CMK (cell line): ENCODE measurements around the gene YAP1.
"Not testable (repeated sequence)": the region's sequence is repeated elsewhere in the genome, so short reads cannot be mapped to it uniquely, and the experiment has no call there.

Experiments
- DNase-seq: peaks from one replicate; pipeline ENCODE4 v3.0.0-alpha.2; 2010; ENCODE audit warnings: low read depth

The YAP1 gene

DNA sequence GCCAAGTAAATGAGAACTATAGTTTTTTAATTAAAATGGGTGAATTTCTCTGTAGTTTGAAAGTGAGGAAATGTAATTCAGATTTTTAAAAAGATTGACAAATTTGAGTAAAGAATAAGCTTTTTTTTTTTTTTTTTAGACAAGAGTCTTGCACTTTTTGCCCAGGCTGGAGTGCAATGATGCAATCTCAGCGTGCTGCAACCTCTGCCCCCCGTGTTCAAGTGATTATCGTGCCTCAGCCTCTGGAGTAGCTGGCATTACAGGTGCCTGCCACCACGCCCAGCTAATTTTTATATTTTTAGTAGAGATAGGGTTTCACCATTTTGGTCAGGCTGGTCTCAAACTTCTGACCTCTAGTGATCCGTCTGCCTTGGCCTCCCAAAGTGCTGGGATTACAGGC lies 90.1 kb downstream of the YAP1 start:
- DNase-seq, result not testable (repeated sequence)

DNA sequence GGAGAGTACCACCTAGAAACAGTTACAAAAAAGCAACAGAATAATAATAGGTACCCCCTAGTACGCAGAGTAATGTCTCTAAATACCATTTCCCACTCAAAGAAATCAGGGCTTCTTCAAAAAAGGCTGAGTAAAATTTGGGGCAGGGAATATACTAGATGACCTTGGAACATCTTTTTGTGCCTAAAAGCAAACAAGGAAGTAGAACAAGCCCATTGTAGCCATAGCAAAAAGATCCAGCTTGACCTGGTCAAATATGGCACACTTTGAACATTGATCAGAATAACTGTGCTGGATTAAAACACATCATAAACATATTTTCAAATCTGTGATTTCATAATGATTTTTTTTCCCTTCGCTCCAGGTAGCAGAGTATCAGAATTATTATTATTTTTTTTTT lies 91.5 kb downstream of the YAP1 start:
- DNase-seq, result no peak

- DNase-seq, result no peak
Observed at GRCh38 chr11:102202972-102203371, 92.7 kb downstream of the YAP1 start.

GRCh38 chr11:102204174-102204573 lies 93.9 kb downstream of the YAP1 start:
- no peak for DNase-seq

DNA sequence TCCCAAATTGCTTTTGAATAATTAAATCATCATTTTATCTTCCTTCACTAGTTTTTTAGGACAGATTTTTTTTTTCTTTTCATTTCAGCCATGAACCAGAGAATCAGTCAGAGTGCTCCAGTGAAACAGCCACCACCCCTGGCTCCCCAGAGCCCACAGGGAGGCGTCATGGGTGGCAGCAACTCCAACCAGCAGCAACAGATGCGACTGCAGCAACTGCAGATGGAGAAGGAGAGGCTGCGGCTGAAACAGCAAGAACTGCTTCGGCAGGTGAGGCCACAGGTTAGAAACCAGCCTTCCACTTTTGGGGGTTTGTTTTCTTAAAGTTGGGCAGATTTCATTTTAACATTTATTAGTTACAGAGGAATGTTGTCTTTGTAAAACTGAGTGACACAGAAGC lies 95.6 kb downstream of the YAP1 start:
- DNase-seq, result no peak

- no peak for DNase-seq
Observed at GRCh38 chr11:102208835-102209234, 98.6 kb downstream of the YAP1 start.

DNA sequence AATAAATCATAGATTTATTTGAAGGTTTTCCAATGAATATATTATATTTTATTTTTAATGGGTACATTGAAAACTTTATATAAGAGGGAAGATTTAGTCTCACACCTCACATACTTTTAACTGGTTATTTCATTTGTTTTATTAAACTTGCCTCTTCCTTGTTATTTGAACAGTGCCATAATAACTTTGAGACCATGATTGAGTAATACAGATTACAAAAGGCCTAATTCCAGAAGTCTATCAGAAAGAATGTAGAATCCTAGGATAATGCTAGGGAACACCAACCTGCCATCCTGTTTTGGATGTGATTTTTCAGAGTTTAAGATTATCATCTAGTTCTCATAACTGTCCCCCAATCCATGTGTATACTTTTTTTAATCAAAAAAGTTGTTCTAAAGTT lies 104.4 kb downstream of the YAP1 start:
- DNase-seq, result no peak

DNA sequence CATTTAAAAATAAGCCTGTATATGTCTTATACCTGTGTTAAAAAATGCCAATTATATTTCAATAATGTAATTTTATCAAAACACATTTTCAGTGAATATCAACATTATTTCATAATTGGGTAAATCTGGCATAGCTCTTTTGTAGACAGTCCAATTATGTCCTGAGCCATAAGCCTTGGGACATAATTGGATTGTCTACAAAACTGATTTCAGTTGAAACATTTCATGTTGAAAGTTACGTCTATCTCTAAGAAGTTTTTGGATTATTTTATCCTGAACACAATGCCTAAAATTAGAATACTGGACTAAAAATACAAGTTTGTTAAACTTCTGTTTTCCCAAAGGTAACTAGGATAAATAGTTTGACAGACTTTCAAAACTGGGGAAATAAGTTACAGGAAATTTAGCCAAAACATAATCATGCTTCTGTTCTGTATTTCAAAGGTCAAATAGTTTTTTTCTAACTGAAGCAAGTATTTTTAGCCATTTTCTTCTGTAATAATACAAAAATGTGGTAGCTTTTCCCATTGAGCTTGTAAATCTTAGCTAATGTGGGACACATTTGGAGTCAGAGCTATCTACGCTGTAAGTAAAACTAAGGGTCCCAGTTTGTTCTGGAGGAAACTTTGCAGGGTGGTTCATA lies 106.3 kb downstream of the YAP1 start:
- no peak for DNase-seq

DNA sequence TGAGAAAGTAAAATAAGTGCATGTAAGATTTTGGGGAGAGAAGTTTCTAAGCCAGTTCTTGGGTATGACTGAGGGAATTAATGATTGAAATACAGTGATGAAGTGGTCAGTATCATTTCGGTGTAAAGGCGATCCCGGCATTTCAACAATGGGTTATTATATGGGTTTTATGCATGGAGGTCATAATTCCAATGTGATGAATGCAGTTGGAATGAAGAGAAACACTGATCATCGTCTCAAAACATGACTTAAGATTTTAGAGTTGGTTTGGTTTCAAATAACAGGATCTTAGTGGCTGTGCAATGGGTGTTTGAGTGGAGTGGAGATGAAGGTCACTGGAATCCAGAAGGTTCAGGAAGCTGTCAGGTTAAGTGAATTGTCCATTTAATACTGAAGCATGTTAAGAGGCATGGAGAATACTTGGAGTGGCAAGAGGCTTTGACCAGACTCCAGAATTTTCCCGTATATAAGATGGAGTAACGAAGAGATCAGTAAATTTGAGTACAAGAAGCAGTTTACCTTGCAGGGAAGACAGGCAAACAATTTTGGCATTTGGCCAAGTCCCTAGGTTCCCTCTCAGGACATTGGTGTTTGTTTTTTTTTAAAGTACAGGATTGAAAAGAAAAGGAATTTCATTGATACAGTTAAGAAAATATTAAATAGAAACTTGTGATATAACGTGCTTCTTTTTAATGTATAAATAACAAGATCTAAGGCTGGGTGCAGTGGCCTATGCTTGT lies 110.7 kb downstream of the YAP1 start:
- no peak for DNase-seq

GRCh38 chr11:102223859-102224258 lies 113.6 kb downstream of the YAP1 start:
- no peak for DNase-seq

DNA sequence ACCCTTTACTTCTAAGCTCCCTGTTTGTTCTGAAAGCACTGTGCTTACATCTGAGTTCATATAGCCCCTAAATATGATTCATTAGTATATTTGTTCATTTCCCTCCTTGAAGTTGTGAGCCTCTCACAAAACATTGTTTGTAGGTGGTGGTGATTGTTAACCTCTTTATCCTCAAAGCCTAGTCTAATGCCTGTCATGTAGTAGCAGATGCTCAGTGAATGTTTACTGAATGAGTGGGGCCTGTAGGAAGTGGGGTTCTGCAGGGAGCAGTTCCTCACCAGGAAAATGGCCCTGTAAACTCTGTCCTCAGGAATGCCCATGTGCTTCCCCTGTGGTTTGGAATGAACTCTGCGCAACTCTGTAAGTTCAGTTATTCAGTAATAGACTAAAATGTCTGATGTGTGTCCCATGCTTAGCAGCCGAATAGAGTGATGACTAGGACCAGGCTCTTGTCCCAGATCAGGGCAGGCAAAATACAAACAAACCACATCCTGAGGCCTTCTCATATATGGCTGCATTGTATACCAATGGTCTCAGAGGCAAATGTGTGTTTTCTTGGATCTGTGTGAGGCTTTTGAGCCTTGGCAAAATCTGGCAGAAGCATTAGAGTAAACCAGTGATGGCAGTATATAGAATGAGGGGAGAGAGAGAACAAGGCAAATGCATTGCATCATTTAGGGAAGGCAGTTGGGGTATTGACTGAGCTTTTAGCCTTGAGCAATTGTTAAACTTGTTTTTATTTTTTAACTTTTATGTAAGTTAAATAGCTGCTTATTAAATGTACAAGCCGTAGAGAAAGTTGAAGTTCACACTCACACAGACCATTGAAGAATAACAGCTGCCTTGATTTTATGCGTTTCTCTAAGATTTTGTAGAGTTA lies 115.7 kb downstream of the YAP1 start:
- no peak for DNase-seq

- DNase-seq, result no peak
Observed at GRCh38 chr11:102226702-102227490, 116.6 kb downstream of the YAP1 start.

DNA sequence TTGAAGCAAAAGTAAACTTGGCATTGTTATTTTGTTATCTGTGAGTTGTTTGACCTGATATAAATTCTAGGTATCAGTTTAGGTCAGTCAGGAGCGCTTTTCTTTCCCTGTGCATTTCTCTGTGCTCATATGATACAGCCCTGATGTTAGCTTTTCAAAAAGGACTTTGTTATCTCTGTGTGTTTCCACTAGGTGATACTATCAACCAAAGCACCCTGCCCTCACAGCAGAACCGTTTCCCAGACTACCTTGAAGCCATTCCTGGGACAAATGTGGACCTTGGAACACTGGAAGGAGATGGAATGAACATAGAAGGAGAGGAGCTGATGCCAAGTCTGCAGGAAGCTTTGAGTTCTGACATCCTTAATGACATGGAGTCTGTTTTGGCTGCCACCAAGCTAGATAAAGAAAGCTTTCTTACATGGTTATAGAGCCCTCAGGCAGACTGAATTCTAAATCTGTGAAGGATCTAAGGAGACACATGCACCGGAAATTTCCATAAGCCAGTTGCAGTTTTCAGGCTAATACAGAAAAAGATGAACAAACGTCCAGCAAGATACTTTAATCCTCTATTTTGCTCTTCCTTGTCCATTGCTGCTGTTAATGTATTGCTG lies 119.4 kb downstream of the YAP1 start:
- no peak for DNase-seq

GRCh38 chr11:102230186-102230585 lies 119.9 kb downstream of the YAP1 start:
- no peak for DNase-seq

DNA sequence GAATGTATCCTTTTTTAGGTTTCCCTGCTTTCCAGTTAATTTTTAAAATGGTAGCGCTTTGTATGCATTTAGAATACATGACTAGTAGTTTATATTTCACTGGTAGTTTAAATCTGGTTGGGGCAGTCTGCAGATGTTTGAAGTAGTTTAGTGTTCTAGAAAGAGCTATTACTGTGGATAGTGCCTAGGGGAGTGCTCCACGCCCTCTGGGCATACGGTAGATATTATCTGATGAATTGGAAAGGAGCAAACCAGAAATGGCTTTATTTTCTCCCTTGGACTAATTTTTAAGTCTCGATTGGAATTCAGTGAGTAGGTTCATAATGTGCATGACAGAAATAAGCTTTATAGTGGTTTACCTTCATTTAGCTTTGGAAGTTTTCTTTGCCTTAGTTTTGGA lies 120.7 kb downstream of the YAP1 start:
- no peak for DNase-seq

DNA sequence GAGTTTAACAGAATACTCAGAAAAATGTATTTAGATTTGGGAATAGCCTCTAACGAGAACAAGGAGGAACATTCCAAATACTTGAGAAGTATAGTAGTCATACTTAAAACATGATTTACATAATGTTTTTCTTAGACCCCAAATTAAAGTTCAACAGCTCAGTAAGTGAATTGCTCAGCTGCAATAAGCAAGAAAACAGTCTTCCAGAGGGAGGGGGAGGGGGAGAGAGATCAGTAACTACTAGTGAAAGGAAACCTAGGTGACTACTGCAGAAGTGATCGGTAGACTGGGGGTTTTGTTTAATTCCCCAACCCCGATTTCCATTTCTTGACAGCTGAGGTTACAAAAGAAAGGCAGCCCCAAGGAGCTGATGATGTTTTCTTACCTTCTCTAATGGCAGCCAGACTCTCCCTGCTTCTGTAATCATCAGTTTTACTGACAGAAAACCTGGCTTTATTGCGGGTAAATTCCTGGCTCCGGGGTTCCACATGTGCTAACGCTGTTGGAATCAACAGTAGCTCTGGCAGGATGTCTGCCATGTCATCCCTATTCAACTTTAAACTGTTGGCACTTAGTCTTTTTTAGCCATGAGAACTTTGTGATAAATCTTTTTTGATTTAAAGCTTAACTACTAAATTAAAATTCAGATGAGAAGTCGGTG lies 124.7 kb downstream of the YAP1 start:
- no peak for DNase-seq

DNA sequence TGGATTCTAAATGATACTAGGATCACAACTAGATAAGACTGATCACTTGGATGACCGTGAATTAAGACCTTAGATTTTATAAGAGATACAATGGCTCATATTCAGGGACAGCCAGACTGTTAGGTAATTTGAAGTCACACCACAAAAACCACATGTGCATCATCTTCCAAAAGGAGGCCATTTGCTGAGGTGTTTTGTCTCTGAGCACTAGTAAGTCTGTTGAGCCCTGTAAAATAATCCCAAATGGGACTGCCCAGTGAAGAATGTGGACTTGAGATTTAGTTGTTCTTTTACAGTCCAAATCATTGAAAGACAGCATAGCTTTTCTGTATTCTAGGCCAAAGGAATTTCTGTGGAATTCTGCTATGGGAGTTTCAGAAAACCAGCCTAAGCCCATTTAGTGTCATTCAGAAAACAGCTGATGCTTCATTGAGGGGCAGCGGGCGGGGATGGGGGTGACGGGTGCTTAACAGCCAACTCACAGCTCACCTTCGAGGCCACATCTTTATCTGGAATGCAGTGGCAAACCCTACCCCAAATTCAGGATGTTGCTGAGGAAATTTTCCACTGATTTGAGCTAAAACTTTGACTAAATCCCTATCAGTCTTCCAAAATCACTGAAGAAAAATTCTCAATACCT lies 127.0 kb downstream of the YAP1 start:
- DNase-seq, result no peak

GRCh38 chr11:102238391-102238821 lies 128.2 kb downstream of the YAP1 start:
- no peak for DNase-seq

DNA sequence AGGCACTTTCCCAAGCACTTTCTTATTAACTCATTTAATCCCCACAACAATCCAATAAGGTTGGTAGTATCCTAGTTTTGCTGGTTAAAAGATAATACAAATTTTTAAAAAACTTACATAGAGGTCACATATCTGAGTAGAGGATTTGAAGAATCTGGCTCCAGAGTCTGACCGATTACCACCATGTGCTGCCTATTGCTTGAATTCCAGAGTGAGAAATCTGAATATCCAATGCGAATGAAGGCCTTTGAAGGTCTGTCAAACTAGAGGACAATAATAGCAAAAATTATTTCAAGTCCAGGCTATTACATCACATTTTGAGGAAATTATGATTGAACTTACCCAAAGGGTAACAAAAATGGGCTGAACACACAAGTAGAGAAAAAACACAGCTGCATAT lies 129.2 kb downstream of the YAP1 start:
- DNase-seq, result no peak

- no peak for DNase-seq
Observed at GRCh38 chr11:102239911-102240310, 129.7 kb downstream of the YAP1 start.

- DNase-seq, result no peak
Observed at GRCh38 chr11:102240502-102240901, 130.3 kb downstream of the YAP1 start.
